ENCODE data around the gene SLC35E4. TPM values are rescaled to one million over a fixed set of nuclear protein-coding genes. Genes with fewer than 3 reads are reported as not detected.

Gene SLC35E4
- total and polyA plus RNA-seq, 9 of the 15 experiments (the other 6 are each of a cell fraction or from before 2014, with no cell fraction given), result 0.06 to 2.3 (median 0.86) TPM; not detected in 1

DNA sequence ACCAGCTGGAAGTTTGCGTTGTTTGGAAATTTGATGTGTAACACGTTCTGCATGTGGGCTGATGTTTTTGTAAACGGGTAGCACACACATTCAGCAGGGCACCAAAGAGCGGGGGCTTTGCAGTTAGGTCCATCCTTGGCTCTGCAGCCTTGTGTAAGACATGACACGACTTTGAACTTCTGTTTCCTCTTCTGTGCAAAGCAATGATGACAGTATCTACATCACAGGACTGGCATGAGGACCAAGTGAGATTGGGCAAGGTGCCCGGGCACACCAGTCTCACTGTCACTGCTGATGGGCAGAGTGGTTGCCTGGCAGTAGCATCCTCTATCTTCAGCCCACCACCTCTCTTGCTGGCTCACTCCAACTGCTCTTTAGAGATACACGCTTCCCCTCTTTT, 25.3 kb upstream of the SLC35E4 start:
- ChIA-PET CTCF (ENCODE audit: low intra/inter-chr PET ratio) (no interaction called here), POLR2A (interaction anchor here (1.1 to 2.8 kb wide), 2 partner anchors 9 to 25 kb away, joined by 4 to 17 read pairs; partner anchors contain the start of gene SLC35E4)
- 55% methylated on average over 4 of the region's 7 CpGs for WGBS (ENCODE audit: insufficient coverage, low coverage, missing lambda C conversion rate)
- peak overlapping the region; percentile 85 for H2AFZ ChIP-seq (ENCODE audit: low read depth, low read length)
- no peak overlapping the region for H3K4me3 ChIP-seq
- H3K27ac ChIP-seq (ENCODE audit: extremely low read depth, low read depth, low read length), result no peak overlapping the region
- no peaks in the 10 kb centered on the region for H3K79me2 ChIP-seq (ENCODE audit: control insufficient read depth, insufficient read depth, low read length)
- H4K20me1 ChIP-seq (replicated peaks; ENCODE audit: control insufficient read depth, insufficient read depth, low read length), result no peaks in the 10 kb centered on the region
- TF ChIP-seq ZBTB7A (IDR thresholded peaks at IDR 0.05; ENCODE audit: borderline replicate concordance, control insufficient read depth, low read depth, low read length) (no peak), CHD1 (IDR thresholded peaks at IDR 0.05; ENCODE audit: low read length) (no peak), RBM25 (IDR thresholded peaks at IDR 0.05; ENCODE audit: low read depth, low read length, severe bottlenecking) (no peak), ARID2 (IDR thresholded peaks at IDR 0.05) (no peak), NR4A1 (CRISPR knock-in tag; IDR thresholded peaks at IDR 0.05) (no peak), NR4A1 (tag; IDR thresholded peaks at IDR 0.05) (no peak)
- H3K36me3 ChIP-seq (ENCODE audit: control insufficient read depth, insufficient read depth, low read length), result no peaks in the 10 kb centered on the region
- H3K9me1 ChIP-seq (ENCODE audit: control insufficient read depth, insufficient read depth, low read length), result no peaks in the 10 kb centered on the region
- DNase-seq (ENCODE audit: extremely low read depth in 1 of 4, low spot score in 3 of 4) (no peak), ATAC-seq (no peak), FAIRE-seq (no peak)
- peaks cover 21 to 39% of the 10 kb centered on the region in 2 experiments for H3K4me1 ChIP-seq (replicated peaks in 1 of 2; ENCODE audit: control insufficient read depth in 2 of 2, insufficient read depth in 2 of 2, low read length in 2 of 2)
- H3K27me3 ChIP-seq (ENCODE audit: control insufficient read depth in 2 of 2, insufficient read depth in 2 of 2, low read length in 2 of 2), result no peaks in the 10 kb centered on the region
- 0 out of 4 replicates have a peak overlapping the region, but pooled peaks of 1 of the 2 experiments have one; percentile 63 for H3K9ac ChIP-seq (ENCODE audit: insufficient read depth in 1 of 2, low read depth in 2 of 2, low read length in 2 of 2)
- in situ Hi-C loops (cut with MboI), result no loop called here
- no TSS peak for BruUV-seq (replicated peaks)
- no peak overlapping the region for H3K4me2 ChIP-seq (ENCODE audit: insufficient read depth, low read length)
- no peaks in the 10 kb centered on the region for H3K9me3 ChIP-seq (replicated peaks; ENCODE audit: control insufficient read depth, insufficient read depth, low read depth, low read length)
- intact Hi-C loops (cut with micrococcal nuclease), result no loop called here

DNA sequence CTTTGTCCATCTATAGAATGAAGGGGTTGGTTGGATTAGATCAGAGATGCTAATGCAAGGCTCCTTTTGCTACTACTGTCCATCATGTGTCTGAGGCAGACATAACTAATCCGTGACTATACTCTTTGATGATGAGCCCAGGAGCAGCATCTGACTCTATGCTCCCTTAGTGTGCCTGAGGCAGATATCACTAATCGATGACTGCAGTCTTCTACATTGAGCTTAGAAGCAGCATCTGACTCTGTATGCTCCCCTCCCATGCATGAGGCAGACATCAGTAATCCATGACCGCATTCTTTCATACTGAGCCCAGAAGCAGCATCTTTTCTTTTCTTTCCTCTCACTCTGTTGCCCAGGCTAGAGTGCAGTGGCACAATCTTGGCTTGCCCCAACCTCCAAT, 24.4 kb upstream of the SLC35E4 start:
- Histone ChIP-seq H3K79me2 (ENCODE audit: control insufficient read depth, insufficient read depth, low read length) (no peaks in the 10 kb centered on the region), H3K36me3 (ENCODE audit: control insufficient read depth, insufficient read depth, low read length) (no peaks in the 10 kb centered on the region), H3K9me1 (ENCODE audit: control insufficient read depth, insufficient read depth, low read length) (no peaks in the 10 kb centered on the region), H2AFZ (ENCODE audit: low read depth, low read length) (no peak overlapping the region), H3K9ac (ENCODE audit: insufficient read depth in 1 of 2, low read depth in 2 of 2, low read length in 2 of 2) (no peak overlapping the region), H3K4me3 (no peak overlapping the region), H4K20me1 (replicated peaks; ENCODE audit: control insufficient read depth, insufficient read depth, low read length) (no peaks in the 10 kb centered on the region), H3K27me3 (ENCODE audit: control insufficient read depth in 2 of 2, insufficient read depth in 2 of 2, low read length in 2 of 2) (no peaks in the 10 kb centered on the region), H3K27ac (ENCODE audit: extremely low read depth, low read depth, low read length) (no peak overlapping the region), H3K4me2 (ENCODE audit: insufficient read depth, low read length) (no peak overlapping the region), H3K9me3 (replicated peaks; ENCODE audit: control insufficient read depth, insufficient read depth, low read depth, low read length) (no peaks in the 10 kb centered on the region), H3K4me1 (replicated peaks in 1 of 2; ENCODE audit: control insufficient read depth in 2 of 2, insufficient read depth in 2 of 2, low read length in 2 of 2) (peaks cover 21 to 32% of the 10 kb centered on the region in 2 experiments)
- in situ Hi-C loops (cut with MboI) (no loop called here), intact Hi-C loops (cut with micrococcal nuclease) (no loop called here)
- BruUV-seq (replicated peaks), result no TSS peak
- FAIRE-seq (no peak), DNase-seq (ENCODE audit: extremely low read depth in 1 of 4, low spot score in 3 of 4) (no peak), ATAC-seq (no peak)
- POLR2A ChIA-PET, result no interaction called here
- CTCF ChIA-PET (ENCODE audit: low intra/inter-chr PET ratio), result no interaction called here
- 60% methylated on average over 3 of the region's 3 CpGs for WGBS (ENCODE audit: insufficient coverage, low coverage, missing lambda C conversion rate)
- TF ChIP-seq, protein P1, sequence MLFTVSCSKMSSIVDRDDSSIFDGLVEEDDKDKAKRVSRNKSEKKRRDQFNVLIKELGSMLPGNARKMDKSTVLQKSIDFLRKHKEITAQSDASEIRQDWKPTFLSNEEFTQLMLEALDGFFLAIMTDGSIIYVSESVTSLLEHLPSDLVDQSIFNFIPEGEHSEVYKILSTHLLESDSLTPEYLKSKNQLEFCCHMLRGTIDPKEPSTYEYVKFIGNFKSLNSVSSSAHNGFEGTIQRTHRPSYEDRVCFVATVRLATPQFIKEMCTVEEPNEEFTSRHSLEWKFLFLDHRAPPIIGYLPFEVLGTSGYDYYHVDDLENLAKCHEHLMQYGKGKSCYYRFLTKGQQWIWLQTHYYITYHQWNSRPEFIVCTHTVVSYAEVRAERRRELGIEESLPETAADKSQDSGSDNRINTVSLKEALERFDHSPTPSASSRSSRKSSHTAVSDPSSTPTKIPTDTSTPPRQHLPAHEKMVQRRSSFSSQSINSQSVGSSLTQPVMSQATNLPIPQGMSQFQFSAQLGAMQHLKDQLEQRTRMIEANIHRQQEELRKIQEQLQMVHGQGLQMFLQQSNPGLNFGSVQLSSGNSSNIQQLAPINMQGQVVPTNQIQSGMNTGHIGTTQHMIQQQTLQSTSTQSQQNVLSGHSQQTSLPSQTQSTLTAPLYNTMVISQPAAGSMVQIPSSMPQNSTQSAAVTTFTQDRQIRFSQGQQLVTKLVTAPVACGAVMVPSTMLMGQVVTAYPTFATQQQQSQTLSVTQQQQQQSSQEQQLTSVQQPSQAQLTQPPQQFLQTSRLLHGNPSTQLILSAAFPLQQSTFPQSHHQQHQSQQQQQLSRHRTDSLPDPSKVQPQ (CRISPR knock-in tag; IDR thresholded peaks at IDR 0.05; ENCODE audit: borderline replicate concordance), result no peak
- TF ChIP-seq ZNF644 (tag; IDR thresholded peaks at IDR 0.05; ENCODE audit: low read depth), result no peak
- TF ChIP-seq, protein P2, sequence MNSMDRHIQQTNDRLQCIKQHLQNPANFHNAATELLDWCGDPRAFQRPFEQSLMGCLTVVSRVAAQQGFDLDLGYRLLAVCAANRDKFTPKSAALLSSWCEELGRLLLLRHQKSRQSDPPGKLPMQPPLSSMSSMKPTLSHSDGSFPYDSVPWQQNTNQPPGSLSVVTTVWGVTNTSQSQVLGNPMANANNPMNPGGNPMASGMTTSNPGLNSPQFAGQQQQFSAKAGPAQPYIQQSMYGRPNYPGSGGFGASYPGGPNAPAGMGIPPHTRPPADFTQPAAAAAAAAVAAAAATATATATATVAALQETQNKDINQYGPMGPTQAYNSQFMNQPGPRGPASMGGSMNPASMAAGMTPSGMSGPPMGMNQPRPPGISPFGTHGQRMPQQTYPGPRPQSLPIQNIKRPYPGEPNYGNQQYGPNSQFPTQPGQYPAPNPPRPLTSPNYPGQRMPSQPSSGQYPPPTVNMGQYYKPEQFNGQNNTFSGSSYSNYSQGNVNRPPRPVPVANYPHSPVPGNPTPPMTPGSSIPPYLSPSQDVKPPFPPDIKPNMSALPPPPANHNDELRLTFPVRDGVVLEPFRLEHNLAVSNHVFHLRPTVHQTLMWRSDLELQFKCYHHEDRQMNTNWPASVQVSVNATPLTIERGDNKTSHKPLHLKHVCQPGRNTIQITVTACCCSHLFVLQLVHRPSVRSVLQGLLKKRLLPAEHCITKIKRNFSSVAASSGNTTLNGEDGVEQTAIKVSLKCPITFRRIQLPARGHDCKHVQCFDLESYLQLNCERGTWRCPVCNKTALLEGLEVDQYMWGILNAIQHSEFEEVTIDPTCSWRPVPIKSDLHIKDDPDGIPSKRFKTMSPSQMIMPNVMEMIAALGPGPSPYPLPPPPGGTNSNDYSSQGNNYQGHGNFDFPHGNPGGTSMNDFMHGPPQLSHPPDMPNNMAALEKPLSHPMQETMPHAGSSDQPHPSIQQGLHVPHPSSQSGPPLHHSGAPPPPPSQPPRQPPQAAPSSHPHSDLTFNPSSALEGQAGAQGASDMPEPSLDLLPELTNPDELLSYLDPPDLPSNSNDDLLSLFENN (IDR thresholded peaks at IDR 0.05; ENCODE audit: low read depth in 2 of 2, low read length in 2 of 2), result peak in 1 of 2 experiments; percentile 60; a peak in 1 of 4 replicates
- TF ChIP-seq BDP1 (IDR thresholded peaks at IDR 0.05; ENCODE audit: insufficient read depth, insufficient read length), result no peak
- TF ChIP-seq GATAD2A (IDR thresholded peaks at IDR 0.05), result no peak
